Left forelimb (tissue), 1 donor: ENCODE measurements around the gene CLEC2L.

ENCODE experiments used
- DNase-seq: peaks from one replicate; pipeline ENCODE4 v3.0.0-alpha.2; 2018; ENCODE audit warnings: low spot score

CLEC2L gene

GRCh38 chr7:139575338-139575680 is 51.8 kb downstream of the CLEC2L start:
- DNase-seq: no peak

GRCh38 chr7:139576179-139576973 is 52.9 kb downstream of the CLEC2L start:
- no peak for DNase-seq

GRCh38 chr7:139580435-139580834 is 57.0 kb downstream of the CLEC2L start:
- DNase-seq: no peak

- DNase-seq: peak; percentile 33
Measured at GRCh38 chr7:139582130-139582650, 58.7 kb downstream of the CLEC2L start.

- peak; percentile 58 for DNase-seq
Measured at GRCh38 chr7:139582671-139583155, 59.2 kb downstream of the CLEC2L start.

- peak; percentile 38 for DNase-seq
Measured at GRCh38 chr7:139583826-139584553, 60.5 kb downstream of the CLEC2L start.

- DNase-seq: peak; percentile 41
Measured at GRCh38 chr7:139585042-139585441, 61.6 kb downstream of the CLEC2L start.

GRCh38 chr7:139586286-139586685 is 62.8 kb downstream of the CLEC2L start:
- DNase-seq: no peak

- DNase-seq: no peak
Measured at GRCh38 chr7:139587535-139587934, 64.0 kb downstream of the CLEC2L start.

GRCh38 chr7:139588632-139589031 is 65.1 kb downstream of the CLEC2L start:
- no peak for DNase-seq

GRCh38 chr7:139589474-139589873 is 66.0 kb downstream of the CLEC2L start:
- no peak for DNase-seq

- no peak for DNase-seq
Measured at GRCh38 chr7:139591550-139592195, 68.2 kb downstream of the CLEC2L start.

GRCh38 chr7:139592801-139593461 is 69.4 kb downstream of the CLEC2L start:
- no peak for DNase-seq

GRCh38 chr7:139594090-139594489 is 70.6 kb downstream of the CLEC2L start:
- no peak for DNase-seq
